NCI-H2029 treated with DMSO at 0.1 percent for 48 hours (cell line): ENCODE measurements around the gene NCAPD2.
A peak's percentile ranks its signal among the peaks of the same experiment; 100 is the strongest.

Experiments used
- DNase-seq: peaks from one replicate; lab custom pipeline; 2025; lab: John Stamatoyannopoulos, UW

The NCAPD2 gene

DNA sequence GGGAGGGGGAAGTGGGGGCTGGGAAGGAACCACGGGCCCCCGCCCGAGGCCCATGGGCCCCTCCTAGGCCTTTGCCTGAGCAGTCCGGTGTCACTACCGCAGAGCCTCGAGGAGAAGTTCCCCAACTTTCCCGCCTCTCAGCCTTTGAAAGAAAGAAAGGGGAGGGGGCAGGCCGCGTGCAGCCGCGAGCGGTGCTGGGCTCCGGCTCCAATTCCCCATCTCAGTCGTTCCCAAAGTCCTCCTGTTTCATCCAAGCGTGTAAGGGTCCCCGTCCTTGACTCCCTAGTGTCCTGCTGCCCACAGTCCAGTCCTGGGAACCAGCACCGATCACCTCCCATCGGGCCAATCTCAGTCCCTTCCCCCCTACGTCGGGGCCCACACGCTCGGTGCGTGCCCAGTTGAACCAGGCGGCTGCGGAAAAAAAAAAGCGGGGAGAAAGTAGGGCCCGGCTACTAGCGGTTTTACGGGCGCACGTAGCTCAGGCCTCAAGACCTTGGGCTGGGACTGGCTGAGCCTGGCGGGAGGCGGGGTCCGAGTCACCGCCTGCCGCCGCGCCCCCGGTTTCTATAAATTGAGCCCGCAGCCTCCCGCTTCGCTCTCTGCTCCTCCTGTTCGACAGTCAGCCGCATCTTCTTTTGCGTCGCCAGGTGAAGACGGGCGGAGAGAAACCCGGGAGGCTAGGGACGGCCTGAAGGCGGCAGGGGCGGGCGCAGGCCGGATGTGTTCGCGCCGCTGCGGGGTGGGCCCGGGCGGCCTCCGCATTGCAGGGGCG lies 40.2 kb downstream of the NCAPD2 start, which contains the start of gene GAPDH:
Gene GAPDH, plus strand, starts transcription at position 595 of the 772 bp plus-strand sequence. CDS start 316 bp downstream, outside the sequence.
- peak; percentile 86 for DNase-seq

DNA sequence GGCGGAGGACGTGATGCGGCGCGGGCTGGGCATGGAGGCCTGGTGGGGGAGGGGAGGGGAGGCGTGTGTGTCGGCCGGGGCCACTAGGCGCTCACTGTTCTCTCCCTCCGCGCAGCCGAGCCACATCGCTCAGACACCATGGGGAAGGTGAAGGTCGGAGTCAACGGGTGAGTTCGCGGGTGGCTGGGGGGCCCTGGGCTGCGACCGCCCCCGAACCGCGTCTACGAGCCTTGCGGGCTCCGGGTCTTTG lies 40.7 kb downstream of the NCAPD2 start:
- no peak for DNase-seq

DNA sequence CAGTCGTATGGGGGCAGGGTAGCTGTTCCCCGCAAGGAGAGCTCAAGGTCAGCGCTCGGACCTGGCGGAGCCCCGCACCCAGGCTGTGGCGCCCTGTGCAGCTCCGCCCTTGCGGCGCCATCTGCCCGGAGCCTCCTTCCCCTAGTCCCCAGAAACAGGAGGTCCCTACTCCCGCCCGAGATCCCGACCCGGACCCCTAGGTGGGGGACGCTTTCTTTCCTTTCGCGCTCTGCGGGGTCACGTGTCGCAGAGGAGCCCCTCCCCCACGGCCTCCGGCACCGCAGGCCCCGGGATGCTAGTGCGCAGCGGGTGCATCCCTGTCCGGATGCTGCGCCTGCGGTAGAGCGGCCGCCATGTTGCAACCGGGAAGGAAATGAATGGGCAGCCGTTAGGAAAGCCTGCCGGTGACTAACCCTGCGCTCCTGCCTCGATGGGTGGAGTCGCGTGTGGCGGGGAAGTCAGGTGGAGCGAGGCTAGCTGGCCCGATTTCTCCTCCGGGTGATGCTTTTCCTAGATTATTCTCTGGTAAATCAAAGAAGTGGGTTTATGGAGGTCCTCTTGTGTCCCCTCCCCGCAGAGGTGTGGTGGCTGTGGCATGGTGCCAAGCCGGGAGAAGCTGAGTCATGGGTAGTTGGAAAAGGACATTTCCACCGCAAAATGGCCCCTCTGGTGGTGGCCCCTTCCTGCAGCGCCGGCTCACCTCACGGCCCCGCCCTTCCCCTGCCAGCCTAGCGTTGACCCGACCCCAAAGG lies 41.2 kb downstream of the NCAPD2 start:
- DNase-seq = peak; percentile 50

DNA sequence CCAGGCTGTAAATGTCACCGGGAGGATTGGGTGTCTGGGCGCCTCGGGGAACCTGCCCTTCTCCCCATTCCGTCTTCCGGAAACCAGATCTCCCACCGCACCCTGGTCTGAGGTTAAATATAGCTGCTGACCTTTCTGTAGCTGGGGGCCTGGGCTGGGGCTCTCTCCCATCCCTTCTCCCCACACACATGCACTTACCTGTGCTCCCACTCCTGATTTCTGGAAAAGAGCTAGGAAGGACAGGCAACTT lies 41.7 kb downstream of the NCAPD2 start:
- no peak for DNase-seq

DNA sequence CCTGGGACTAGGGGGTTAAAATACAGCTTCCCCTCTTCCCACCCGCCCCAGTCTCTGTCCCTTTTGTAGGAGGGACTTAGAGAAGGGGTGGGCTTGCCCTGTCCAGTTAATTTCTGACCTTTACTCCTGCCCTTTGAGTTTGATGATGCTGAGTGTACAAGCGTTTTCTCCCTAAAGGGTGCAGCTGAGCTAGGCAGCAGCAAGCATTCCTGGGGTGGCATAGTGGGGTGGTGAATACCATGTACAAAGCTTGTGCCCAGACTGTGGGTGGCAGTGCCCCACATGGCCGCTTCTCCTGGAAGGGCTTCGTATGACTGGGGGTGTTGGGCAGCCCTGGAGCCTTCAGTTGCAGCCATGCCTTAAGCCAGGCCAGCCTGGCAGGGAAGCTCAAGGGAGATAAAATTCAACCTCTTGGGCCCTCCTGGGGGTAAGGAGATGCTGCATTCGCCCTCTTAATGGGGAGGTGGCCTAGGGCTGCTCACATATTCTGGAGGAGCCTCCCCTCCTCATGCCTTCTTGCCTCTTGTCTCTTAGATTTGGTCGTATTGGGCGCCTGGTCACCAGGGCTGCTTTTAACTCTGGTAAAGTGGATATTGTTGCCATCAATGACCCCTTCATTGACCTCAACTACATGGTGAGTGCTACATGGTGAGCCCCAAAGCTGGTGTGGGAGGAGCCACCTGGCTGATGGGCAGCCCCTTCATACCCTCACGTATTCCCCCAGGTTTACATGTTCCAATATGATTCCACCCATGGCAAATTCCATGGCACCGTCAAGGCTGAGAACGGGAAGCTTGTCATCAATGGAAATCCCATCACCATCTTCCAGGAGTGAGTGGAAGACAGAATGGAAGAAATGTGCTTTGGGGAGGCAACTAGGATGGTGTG lies 42.3 kb downstream of the NCAPD2 start:
- DNase-seq = no peak

DNA sequence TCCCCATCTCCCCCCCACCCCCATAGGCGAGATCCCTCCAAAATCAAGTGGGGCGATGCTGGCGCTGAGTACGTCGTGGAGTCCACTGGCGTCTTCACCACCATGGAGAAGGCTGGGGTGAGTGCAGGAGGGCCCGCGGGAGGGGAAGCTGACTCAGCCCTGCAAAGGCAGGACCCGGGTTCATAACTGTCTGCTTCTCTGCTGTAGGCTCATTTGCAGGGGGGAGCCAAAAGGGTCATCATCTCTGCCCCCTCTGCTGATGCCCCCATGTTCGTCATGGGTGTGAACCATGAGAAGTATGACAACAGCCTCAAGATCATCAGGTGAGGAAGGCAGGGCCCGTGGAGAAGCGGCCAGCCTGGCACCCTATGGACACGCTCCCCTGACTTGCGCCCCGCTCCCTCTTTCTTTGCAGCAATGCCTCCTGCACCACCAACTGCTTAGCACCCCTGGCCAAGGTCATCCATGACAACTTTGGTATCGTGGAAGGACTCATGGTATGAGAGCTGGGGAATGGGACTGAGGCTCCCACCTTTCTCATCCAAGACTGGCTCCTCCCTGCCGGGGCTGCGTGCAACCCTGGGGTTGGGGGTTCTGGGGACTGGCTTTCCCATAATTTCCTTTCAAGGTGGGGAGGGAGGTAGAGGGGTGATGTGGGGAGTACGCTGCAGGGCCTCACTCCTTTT lies 43.1 kb downstream of the NCAPD2 start:
- DNase-seq = no peak

DNA sequence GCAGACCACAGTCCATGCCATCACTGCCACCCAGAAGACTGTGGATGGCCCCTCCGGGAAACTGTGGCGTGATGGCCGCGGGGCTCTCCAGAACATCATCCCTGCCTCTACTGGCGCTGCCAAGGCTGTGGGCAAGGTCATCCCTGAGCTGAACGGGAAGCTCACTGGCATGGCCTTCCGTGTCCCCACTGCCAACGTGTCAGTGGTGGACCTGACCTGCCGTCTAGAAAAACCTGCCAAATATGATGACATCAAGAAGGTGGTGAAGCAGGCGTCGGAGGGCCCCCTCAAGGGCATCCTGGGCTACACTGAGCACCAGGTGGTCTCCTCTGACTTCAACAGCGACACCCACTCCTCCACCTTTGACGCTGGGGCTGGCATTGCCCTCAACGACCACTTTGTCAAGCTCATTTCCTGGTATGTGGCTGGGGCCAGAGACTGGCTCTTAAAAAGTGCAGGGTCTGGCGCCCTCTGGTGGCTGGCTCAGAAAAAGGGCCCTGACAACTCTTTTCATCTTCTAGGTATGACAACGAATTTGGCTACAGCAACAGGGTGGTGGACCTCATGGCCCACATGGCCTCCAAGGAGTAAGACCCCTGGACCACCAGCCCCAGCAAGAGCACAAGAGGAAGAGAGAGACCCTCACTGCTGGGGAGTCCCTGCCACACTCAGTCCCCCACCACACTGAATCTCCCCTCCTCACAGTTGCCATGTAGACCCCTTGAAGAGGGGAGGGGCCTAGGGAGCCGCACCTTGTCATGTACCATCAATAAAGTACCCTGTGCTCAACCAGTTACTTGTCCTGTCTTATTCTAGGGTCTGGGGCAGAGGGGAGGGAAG lies 43.9 kb downstream of the NCAPD2 start:
- DNase-seq = peak; percentile 42

DNA sequence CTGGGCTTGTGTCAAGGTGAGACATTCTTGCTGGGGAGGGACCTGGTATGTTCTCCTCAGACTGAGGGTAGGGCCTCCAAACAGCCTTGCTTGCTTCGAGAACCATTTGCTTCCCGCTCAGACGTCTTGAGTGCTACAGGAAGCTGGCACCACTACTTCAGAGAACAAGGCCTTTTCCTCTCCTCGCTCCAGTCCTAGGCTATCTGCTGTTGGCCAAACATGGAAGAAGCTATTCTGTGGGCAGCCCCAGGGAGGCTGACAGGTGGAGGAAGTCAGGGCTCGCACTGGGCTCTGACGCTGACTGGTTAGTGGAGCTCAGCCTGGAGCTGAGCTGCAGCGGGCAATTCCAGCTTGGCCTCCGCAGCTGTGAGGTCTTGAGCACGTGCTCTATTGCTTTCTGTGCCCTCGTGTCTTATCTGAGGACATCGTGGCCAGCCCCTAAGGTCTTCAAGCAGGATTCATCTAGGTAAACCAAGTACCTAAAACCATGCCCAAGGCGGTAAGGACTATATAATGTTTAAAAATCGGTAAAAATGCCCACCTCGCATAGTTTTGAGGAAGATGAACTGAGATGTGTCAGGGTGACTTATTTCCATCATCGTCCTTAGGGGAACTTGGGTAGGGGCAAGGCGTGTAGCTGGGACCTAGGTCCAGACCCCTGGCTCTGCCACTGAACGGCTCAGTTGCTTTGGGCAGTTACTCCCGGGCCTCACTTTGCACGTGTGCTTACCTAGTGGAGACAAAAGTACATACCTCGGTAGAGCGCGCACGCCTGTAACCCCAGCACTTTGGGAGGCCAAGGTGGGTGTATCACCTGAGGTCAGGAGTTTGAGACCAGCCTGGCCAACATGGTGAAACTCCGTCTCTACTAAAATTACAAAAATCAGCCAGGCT lies 44.8 kb downstream of the NCAPD2 start:
- DNase-seq = no peak

DNA sequence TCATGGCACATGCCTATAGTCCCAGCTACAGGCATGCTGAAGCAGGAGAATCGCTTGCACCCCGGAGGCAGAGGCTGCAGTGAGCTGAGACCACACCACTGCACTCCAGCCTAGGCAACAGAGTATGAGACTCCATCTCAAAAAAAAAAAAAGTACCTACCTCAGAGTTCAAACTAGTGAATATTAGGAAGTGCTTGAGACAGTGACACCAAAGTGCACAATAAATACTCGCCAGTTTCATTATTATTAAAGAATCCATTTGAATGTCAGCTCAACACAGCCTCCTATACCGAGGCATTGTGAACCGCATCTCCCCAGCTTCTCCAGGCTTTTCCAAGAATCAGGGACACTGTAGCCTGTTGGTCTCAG lies 45.4 kb downstream of the NCAPD2 start:
- DNase-seq = no peak

DNA sequence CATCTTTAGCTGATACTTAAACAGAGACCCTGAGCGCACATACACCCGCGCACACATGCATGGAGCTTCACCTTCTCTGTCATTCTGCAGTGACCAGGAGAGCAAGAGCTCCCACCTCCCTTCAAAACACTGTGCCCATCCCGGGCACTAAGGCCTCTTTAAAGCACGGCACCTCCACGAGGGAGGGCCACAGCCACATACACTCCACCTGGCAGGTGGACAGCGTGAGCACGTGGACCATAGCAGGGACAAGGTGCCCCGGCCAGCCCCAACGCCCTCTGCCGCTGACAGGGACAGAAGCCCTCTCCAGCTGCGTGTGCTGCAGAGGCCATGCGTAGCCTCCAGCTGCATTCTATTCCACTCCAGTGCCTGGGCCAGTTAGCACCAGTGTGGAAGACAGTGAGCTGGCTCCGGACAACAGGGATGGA lies 45.8 kb downstream of the NCAPD2 start:
- DNase-seq = no peak

DNA sequence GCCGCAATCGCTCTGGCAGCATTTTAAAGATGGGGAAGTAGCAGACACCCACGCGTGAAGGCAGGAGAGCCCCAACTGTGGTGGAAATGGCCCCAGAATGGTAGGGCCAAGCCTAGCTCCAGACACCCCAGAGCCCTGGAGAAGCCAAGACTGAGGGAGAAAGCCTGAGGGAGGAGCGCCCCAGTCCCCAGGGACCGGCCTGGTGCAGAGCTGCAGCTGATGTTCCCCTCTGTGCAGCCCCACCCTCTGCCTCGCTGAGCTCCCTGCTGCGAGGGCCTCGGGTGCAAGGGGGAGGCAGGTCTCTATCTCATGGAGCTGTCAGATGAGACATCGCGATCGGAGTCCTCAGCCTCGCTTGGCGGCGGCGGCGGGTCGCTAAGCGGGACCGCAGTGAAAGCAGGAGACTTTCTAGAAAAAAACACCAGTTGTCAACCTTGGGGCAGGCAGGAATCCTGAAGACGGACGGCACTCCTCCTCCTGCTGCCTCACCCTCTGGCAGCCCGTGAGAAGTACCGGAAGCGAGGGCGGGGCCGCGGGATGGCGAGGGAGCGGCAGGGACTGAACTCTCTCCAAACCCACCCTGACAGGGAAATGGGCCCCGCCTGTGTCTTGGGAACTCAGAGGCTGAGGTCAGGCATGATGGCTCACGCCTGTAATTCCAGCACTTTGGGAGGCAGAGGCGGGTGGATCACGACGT lies 46.4 kb downstream of the NCAPD2 start:
- DNase-seq = peak; percentile 8

DNA sequence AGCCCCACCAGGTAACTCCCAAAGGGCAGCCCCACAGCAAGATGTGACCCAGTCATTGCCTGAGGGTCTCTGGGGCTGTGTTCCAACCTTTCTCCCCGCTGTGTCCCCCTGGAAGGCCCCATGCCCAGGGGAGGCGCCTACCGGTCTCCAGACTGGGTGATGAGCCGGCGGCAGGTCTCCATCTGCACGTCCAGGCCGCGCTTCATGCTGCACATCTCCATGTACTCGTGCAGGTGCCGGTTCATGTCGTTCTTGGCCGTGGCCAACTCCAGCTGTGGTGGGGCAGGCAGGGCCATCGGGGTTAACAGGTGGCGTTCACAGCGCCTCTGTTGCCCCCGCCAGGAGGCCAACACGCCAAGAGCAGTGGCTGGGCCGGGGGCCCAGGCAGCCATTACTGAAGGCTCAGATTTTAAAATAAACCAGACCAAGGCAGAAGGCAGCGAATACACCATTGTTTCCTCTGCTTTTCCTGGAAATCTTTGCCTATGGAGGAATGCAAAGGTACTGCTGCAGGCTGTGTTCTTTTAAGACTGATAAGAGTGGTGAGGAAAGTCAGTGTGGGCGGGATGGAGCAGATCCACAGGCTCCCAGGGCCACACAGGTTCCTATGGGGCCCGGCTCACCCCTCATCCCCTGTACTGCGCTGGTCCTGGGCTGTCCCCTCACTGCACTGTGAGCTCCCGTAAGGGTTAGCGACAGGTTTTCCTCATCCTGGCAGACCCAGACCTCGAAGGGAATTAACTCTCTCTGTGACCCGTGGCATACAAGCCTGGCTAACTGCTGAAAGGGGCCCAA lies 47.7 kb downstream of the NCAPD2 start:
- no peak for DNase-seq

DNA sequence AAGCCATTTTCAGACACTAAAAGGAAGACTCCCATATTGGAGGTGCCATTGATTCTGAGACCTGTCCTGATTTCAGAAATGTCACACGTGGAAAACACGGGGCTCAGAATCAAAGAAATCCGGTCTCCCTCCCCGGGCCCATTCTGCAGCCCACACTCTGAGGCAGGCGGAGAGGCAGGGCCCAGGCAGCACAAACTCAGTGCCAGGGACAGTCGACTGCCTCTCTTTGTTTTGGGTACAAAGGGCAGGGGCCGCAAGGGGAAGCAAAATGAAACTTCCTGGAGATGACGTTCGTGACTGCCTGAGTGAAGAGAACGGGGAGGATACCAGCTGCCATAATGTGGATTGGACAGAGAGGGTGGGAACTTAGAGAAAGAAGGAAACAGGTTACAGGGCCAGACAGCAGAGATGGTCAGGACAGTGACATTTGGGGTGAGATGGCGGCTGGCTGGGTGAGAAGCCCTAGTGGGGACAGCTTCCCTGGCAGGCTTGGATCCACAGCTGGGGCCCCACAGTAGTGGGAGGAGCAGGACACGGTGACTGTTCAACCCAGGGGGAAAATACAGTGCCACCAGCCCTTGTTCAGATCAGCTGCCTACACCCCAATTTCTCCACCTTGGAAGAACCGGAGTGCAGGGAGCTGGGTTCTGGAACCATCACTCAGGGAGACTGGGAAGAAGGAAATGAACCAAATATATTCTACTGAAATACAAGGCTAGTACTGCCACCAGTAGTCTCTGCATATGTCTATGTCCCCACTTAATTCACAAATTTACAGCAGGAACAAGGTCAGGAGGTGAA lies 48.5 kb downstream of the NCAPD2 start:
- no peak for DNase-seq

DNA sequence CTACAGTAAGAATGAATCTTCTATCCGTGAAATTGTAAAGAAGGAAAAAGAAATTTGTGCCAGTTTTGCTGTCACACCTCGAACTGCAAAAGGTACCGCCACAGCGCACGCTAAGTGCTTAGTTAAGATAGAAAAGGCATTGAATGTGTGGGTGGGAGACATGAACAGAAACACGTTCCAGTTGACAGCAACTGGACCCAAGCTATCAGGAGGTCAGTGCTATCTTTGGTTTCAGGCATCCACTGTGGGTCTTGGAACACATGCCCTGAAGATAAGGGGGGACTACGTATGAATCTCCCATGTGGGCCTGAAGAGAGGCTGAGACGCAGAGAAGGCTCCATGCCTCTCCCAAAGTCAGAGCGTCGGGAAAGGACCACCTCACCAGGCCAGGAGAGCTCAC lies 52.1 kb downstream of the NCAPD2 start:
- DNase-seq = no peak

DNA sequence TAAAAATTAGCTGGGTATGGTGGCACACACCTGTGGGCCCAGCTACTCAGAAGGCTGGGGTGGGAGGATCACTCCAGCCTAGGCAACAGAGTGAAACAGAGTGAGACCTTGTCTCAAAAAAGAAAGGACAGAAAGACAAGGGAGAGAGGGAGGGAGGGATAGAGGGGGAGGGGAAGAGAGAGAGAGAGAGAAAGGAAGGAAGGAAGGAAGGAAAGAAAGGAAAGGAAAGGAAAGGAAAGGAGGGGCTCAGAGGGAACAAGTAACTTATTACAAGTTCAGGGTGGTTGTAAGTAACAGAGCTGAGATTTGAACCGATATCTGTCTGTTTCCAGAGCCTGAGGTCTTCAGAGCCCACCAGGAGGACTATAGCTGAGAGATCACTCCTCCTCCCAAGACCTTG lies 53.7 kb downstream of the NCAPD2 start:
- no peak for DNase-seq

DNA sequence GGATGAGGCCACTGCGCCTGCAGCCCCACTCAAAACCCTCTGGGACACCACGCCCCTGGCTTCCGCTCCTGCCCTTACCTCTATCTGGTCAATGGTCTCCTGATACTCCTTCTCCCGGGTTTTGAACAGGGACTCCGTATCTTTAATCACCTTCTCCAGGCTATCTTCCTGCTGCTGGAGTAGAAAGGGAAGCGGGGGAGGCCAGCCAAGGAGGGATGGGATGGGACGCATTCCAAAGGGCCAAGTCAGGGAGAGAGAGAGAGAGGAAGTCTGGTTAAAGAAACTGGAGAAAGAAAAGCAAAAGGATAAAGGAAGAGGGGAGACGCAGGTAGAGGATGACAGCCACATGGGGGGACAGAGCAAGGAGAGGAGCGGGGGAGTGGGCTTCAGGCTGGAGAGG lies 54.1 kb downstream of the NCAPD2 start:
- DNase-seq = no peak

DNA sequence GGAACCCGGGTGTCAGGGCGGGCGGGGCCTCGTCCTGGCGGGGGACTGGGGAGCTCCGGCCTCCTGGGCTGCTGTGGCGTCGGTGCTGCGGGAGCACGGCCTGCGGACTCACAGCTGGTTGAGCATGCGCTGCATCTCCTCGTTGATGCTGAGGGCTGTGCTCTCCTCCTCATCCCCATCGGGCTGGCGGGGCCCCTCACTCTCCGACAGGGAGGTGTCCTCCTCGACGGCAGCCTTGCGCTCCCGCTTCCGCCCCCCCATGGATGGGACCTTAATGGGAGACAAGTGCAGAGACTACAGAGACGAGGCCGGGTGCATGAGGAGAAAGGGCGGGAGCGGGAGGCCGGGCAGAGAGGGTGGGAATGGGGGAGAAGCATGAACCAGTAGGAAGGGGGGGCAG lies 54.7 kb downstream of the NCAPD2 start:
- DNase-seq = no peak

DNA sequence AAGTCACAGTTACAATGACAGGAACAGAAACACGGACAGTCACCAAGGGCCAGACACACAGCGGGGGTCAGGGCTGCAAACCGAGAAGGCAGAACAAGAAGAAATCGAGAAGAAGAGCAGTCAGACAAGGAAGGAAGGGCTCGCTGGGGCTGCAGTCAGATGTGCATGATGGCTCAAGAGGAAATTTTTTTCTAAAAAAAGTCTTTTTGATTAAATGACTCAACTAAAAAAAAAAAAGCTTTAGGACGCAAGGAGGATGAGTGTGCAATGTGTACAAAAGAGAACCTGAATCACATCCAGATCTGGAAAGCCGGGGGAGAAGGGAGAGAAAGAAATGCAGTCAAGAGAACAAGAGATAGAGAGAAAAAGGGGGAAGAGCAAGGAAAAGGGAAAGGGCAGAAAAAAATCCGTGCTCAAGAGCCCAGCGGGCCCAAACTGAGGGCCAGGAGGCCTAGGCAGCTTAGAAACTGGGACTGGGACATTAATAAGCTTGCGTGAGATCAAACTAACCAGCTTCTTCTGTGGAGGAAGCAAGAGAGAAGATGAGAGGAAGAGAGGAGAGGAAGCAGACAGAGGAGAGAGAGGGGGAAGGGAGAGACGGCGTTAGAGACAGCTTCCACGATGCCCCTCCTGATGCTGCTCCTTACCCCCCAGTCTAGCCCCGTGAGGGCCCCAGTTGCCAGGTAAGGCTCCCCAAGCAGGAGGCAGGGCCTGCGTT lies 55.2 kb downstream of the NCAPD2 start:
- DNase-seq = no peak
